Measurements from ENCODE around the gene ERBB4.
"Not testable (repeated sequence)": the region's sequence is repeated elsewhere in the genome, so short reads cannot be mapped to it uniquely, and the experiment has no call there.

ERBB4 gene

DNA sequence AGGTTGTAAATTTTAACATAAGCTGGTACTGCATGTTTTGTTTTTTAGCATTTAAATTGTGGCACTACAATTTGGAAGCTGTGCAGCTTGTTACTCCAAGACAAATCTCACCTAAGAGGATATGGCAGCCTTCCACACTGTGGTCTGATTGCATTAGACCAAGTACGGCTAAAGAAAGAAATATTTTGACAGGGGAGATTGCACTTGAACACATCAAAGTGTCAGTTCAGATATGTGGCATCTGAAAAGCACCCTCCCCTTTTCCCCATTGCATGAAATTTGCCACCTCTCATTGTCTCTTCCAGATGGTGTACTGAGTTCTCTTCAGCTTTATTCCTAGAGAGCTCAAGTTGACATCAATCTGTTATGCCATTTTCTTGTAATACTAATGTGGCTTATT lies 295.9 kb downstream of the ERBB4 start:
- no peak for ATAC-seq
- TF ChIP-seq, protein P1, sequence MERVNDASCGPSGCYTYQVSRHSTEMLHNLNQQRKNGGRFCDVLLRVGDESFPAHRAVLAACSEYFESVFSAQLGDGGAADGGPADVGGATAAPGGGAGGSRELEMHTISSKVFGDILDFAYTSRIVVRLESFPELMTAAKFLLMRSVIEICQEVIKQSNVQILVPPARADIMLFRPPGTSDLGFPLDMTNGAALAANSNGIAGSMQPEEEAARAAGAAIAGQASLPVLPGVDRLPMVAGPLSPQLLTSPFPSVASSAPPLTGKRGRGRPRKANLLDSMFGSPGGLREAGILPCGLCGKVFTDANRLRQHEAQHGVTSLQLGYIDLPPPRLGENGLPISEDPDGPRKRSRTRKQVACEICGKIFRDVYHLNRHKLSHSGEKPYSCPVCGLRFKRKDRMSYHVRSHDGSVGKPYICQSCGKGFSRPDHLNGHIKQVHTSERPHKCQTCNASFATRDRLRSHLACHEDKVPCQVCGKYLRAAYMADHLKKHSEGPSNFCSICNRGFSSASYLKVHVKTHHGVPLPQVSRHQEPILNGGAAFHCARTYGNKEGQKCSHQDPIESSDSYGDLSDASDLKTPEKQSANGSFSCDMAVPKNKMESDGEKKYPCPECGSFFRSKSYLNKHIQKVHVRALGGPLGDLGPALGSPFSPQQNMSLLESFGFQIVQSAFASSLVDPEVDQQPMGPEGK (CRISPR knock-in tag; IDR thresholded peaks at IDR 0.05; ENCODE audit: borderline replicate concordance), result no peak
- TF ChIP-seq OSR1 (CRISPR knock-in tag; IDR thresholded peaks at IDR 0.05), result no peak

DNA sequence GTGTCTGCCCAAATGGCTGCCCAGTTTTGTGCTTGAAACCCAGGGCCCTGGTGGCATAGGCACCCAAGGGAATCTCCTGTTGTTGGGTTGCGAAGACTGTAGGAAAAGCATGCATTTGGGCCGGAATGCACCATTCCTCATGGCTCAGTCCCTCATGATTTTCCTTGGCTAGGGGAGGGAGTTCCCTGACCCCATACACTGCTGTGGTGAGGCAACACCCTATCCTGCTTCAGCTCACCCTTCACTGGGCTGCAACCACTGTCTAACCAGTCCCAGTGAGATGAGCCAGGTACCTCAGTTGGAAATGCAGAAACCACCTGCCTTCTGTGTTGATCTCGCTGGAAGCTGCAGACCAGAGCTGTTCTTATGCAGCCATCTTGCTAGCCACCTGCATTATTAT lies 300.4 kb downstream of the ERBB4 start:
- not testable (repeated sequence) for ATAC-seq

DNA sequence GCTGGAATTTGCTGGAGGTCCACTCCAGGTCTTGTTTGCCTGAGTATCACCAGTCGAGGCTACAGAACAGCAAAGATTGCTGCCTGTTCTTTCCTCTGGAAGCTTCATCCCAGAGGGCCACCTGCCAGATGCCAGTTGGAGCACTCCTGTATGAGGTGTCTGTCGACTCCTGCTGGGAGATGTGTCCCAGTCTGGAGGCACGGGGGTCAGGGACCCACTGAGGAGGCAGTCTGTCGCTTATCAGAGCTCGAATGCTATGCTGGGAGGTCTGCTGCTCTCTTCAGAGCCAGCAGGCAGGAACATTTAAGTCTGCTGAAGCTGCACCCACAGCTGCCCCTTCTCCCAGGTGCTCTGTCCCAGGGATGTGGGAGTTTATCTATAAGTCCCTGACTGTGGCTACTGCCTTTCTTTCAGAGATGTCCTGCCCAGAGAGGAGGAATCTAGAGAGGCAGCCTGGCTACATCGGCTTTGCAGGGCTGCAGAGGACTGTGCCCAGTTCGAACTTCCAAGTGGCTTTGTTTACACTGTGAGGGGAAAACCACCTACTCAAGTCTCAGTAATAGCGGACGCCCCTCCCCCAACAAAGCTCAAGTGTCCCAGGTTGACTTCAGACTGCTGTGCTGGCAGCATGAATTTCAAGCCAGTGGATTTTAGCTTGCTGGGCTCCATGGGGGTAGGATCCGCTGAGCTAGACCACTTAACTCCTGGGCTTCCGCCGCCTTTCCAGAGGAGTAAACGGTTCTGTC lies 301.1 kb downstream of the ERBB4 start:
- TF ChIP-seq ISL1 (CRISPR knock-in tag; IDR thresholded peaks at IDR 0.05) (no peak), ZNF8 (CRISPR knock-in tag; IDR thresholded peaks at IDR 0.05) (no peak)
- TF ChIP-seq, protein P2, sequence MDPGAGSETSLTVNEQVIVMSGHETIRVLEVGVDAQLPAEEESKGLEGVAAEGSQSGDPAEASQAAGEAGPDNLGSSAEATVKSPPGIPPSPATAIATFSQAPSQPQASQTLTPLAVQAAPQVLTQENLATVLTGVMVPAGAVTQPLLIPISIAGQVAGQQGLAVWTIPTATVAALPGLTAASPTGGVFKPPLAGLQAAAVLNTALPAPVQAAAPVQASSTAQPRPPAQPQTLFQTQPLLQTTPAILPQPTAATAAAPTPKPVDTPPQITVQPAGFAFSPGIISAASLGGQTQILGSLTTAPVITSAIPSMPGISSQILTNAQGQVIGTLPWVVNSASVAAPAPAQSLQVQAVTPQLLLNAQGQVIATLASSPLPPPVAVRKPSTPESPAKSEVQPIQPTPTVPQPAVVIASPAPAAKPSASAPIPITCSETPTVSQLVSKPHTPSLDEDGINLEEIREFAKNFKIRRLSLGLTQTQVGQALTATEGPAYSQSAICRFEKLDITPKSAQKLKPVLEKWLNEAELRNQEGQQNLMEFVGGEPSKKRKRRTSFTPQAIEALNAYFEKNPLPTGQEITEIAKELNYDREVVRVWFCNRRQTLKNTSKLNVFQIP (CRISPR knock-in tag; IDR thresholded peaks at IDR 0.05; ENCODE audit: borderline replicate concordance, low read depth), result no peak
- no peak for ATAC-seq

DNA sequence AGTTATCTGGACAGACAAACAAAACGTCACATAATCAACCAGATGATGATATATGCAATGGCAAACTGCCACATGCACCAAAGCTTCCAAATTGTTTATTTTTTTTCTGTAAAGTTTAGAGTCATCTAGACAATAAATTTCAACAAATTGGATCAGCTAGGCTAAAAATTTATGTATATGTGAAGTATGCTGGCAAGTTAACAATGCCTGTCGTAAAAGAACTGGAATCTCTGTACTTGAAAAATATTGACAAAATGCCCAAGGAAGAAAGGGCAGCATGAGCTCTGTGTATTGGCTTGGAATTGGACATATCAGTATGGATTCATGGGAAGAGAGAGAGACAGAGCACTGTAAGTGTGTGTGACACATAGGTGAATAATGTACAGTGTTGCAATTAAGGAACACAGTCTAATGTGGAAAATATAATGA lies 309.8 kb downstream of the ERBB4 start:
- ATAC-seq, result no peak
- TF ChIP-seq ARNTL (CRISPR knock-in tag; IDR thresholded peaks at IDR 0.05; ENCODE audit: borderline replicate concordance, low read depth) (no peak), TOX (CRISPR knock-in tag; IDR thresholded peaks at IDR 0.05; ENCODE audit: borderline replicate concordance) (no peak), CSDC2 (CRISPR knock-in tag; IDR thresholded peaks at IDR 0.05) (no peak), ZFP3 (CRISPR knock-in tag; IDR thresholded peaks at IDR 0.05) (no peak), PPARA (CRISPR knock-in tag; IDR thresholded peaks at IDR 0.05; ENCODE audit: borderline replicate concordance) (no peak), OSR1 (CRISPR knock-in tag; IDR thresholded peaks at IDR 0.05) (no peak), ESRRG (CRISPR knock-in tag; IDR thresholded peaks at IDR 0.05) (no peak), ZC3H10 (CRISPR knock-in tag; IDR thresholded peaks at IDR 0.05) (no peak), ZFP30 (CRISPR knock-in tag; IDR thresholded peaks at IDR 0.05) (no peak), GLIS3 (CRISPR knock-in tag; IDR thresholded peaks at IDR 0.05) (no peak), RARB (CRISPR knock-in tag; IDR thresholded peaks at IDR 0.05) (no peak), BACH2 (CRISPR knock-in tag; IDR thresholded peaks at IDR 0.05; ENCODE audit: borderline replicate concordance) (no peak), ZNF70 (CRISPR knock-in tag; IDR thresholded peaks at IDR 0.05) (no peak), TCF4 (CRISPR knock-in tag; IDR thresholded peaks at IDR 0.05; ENCODE audit: borderline replicate concordance) (no peak), ZNF565 (CRISPR knock-in tag; conservative IDR thresholded peaks at IDR 0.05; ENCODE audit: low read depth) (no peak), ZNF8 (CRISPR knock-in tag; IDR thresholded peaks at IDR 0.05) (no peak)
- TF ChIP-seq, protein P3, sequence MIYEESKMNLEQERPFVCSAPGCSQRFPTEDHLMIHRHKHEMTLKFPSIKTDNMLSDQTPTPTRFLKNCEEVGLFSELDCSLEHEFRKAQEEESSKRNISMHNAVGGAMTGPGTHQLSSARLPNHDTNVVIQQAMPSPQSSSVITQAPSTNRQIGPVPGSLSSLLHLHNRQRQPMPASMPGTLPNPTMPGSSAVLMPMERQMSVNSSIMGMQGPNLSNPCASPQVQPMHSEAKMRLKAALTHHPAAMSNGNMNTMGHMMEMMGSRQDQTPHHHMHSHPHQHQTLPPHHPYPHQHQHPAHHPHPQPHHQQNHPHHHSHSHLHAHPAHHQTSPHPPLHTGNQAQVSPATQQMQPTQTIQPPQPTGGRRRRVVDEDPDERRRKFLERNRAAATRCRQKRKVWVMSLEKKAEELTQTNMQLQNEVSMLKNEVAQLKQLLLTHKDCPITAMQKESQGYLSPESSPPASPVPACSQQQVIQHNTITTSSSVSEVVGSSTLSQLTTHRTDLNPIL (CRISPR knock-in tag; IDR thresholded peaks at IDR 0.05; ENCODE audit: low read depth), result no peak
- TF ChIP-seq, protein P4, sequence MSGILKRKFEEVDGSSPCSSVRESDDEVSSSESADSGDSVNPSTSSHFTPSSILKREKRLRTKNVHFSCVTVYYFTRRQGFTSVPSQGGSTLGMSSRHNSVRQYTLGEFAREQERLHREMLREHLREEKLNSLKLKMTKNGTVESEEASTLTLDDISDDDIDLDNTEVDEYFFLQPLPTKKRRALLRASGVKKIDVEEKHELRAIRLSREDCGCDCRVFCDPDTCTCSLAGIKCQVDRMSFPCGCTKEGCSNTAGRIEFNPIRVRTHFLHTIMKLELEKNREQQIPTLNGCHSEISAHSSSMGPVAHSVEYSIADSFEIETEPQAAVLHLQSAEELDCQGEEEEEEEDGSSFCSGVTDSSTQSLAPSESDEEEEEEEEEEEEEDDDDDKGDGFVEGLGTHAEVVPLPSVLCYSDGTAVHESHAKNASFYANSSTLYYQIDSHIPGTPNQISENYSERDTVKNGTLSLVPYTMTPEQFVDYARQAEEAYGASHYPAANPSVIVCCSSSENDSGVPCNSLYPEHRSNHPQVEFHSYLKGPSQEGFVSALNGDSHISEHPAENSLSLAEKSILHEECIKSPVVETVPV (CRISPR knock-in tag; IDR thresholded peaks at IDR 0.05), result no peak
- TF ChIP-seq, protein P2 (CRISPR knock-in tag; IDR thresholded peaks at IDR 0.05; ENCODE audit: borderline replicate concordance, low read depth), result no peak

Data from SK-N-SH treated with all-trans-retinoic acid at 6 μM for 48 hours (cell line).